Right lobe of liver (tissue), 6 donors: Measurements from ENCODE around the gene RNPEPL1. TPM values are rescaled to one million over a fixed set of nuclear protein-coding genes. Genes with fewer than 3 reads are reported as not detected.

Experiments used
- ATAC-seq, 4 donors: fragments of 200-7000 bp; cut with Tn5 transposase; one replicate each; pipeline ENCODE4 v1.9.1; 2020; ENCODE audit warnings: mild to moderate bottlenecking in 4 of 4, moderate library complexity in 4 of 4
- DNase-seq, 3 donors: peaks; one replicate each; pipeline ENCODE4 v3.0.0-alpha.2; 2020
- H3K27ac ChIP-seq, 3 donors: fragments of 200-600 bp; one replicate each; pipeline ENCODE4 v1.8.0; 2022
- H3K27me3 ChIP-seq, 2 donors: fragments of 200-600 bp; one replicate each; pipeline ENCODE4 v1.8.0; 2022
- H3K36me3 ChIP-seq, 4 donors: fragments of 200-600 bp; sonication (generic) in 1 of 4; one replicate each; pipeline versions ENCODE4 v1.5.1 to v1.8.0; 2017 to 2022; ENCODE audit warnings: control low read depth in 1 of 4
- H3K4me1 ChIP-seq, 4 donors: fragments of 200-600 bp; sonication (generic) in 1 of 4; one replicate each; pipeline versions ENCODE4 v1.5.1 to v1.8.0; 2017 to 2022; ENCODE audit warnings: control low read depth in 1 of 4
- H3K4me3 ChIP-seq, 3 donors: fragments of 200-600 bp; one replicate each; pipeline ENCODE4 v1.8.0; 2022
- H3K9me3 ChIP-seq, 4 donors: fragments of 200-600 bp; sonication (generic) in 1 of 4; one replicate each; pipeline versions ENCODE4 v1.5.1 to v1.8.0; 2017 to 2022; ENCODE audit warnings: control low read depth in 1 of 4
- POLR2A ChIP-seq: fragments of 450-650 bp; IDR thresholded peaks from one replicate; pipeline ENCODE4 v1.6.1; 2017; ENCODE audit warnings: antibody characterized with exemption, mild to moderate bottlenecking
- WGBS: methylation state at CpG from one replicate; pipeline ENCODE4 v1.1.6; 2018; ENCODE audit warnings: low coverage, low lambda C conversion rate; ENCODE audit not compliant: insufficient coverage; ENCODE audit errors: missing lambda C conversion rate; 5-methylcytosine and 5-hydroxymethylcytosine counted together
- intact Hi-C, 2 donors: fragments of 100-400 bp; cut with DNase I; formaldehyde crosslinking; loops; one replicate each; pipeline versions ENCODE4 v1.11.2 to v1.14.1; 2022
- total RNA-seq, 6 experiments: library from RNA; depleted of rRNA in 2 of 6; stranded (reverse); fragments of >200 nt in 2 of 6; fragmentation: NEBNext Ultra II Directional in 3 of 6; extraction: Animal tissue kit (Norgen Biotek cat#: 25700) in 3 of 6; gene quantifications; one replicate each; pipeline versions ENCODE4 v1.1.0 to v1.2.4, GENCODE V29; 2016 to 2023
- TF ChIP-seq, protein P1 (sequence below), 4 donors: fragments of 200-600 bp in 3 of 4; fragments of 450-650 bp in 1 of 4; IDR thresholded peaks; one replicate each; pipeline versions ENCODE4 v1.5.1 to v1.8.0; 2016 to 2022; ENCODE audit warnings: antibody characterized with exemption in 4 of 4, mild to moderate bottlenecking in 2 of 4
- donor health status: DM: no; HTN: yes; CAD: no.
- donor health status: DM: no; HTN: no; CAD: no.
- donor health status: DM: no; HTN: no; CAD: no.
- donor health status: DM: no; HTN: yes; CAD: no.
- donor health status: DM: no; HTN: yes; CAD: no.

The RNPEPL1 gene
- total RNA-seq, 6 experiments from 2014 or later: 24.7 to 105 (median 31.0) TPM

GRCh38 chr2:240583774-240584173 lies 15.5 kb downstream of the RNPEPL1 start:
- ATAC-seq: no peak
- intact Hi-C loops: no loop called here
- H3K36me3 ChIP-seq: no peaks in the 10 kb centered on the region
- no peaks in the 10 kb centered on the region for H3K9me3 ChIP-seq
- no peak for TF ChIP-seq POLR2A
- TF ChIP-seq, protein P1, sequence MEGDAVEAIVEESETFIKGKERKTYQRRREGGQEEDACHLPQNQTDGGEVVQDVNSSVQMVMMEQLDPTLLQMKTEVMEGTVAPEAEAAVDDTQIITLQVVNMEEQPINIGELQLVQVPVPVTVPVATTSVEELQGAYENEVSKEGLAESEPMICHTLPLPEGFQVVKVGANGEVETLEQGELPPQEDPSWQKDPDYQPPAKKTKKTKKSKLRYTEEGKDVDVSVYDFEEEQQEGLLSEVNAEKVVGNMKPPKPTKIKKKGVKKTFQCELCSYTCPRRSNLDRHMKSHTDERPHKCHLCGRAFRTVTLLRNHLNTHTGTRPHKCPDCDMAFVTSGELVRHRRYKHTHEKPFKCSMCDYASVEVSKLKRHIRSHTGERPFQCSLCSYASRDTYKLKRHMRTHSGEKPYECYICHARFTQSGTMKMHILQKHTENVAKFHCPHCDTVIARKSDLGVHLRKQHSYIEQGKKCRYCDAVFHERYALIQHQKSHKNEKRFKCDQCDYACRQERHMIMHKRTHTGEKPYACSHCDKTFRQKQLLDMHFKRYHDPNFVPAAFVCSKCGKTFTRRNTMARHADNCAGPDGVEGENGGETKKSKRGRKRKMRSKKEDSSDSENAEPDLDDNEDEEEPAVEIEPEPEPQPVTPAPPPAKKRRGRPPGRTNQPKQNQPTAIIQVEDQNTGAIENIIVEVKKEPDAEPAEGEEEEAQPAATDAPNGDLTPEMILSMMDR (IDR thresholded peaks at IDR 0.05): no peak
- no peaks in the 10 kb centered on the region for H3K27me3 ChIP-seq
- no peak overlapping the region for H3K27ac ChIP-seq
- no CpG with 5 or more reads among the region's 4 CpGs for WGBS
- no peak for DNase-seq
- H3K4me3 ChIP-seq: no peak overlapping the region
- H3K4me1 ChIP-seq: peaks cover 0 to 43% (median 20%) of the 10 kb centered on the region in 4 donors

DNA sequence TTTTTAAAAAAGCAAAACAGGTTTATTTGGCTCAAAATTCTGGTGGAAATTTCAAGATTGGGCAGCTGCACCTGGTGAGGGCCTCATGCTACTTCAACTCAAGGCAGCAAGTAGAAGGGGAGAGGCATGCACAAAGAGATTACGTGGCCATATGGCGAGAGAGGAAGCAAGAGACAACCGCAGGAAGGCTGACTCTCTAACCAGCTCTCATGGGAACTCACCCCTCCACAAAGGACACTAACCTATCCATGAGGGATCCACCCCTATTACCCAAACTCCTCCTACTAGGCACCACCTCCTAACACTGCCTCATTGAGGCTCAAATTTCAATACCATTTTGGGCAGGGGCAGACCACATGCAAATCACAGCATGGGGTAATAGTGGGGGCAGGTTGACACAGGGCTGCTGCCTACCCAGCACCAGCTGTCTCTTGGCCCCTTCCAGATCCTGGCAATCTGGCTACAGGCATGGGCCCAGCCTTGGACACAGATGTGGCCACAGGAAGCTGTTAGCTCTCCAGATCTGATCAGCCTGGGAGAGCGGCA lies 16.3 kb downstream of the RNPEPL1 start:
- peak in 2 of 3 donors; percentile 14 to 15 for DNase-seq
- no peak for ATAC-seq
- H3K4me3 ChIP-seq: no peak overlapping the region
- no peaks in the 10 kb centered on the region for H3K9me3 ChIP-seq
- 80% methylated on average over 1 of the region's 4 CpGs for WGBS
- H3K4me1 ChIP-seq: peaks cover 0 to 35% (median 17%) of the 10 kb centered on the region in 4 donors
- no peaks in the 10 kb centered on the region for H3K27me3 ChIP-seq
- intact Hi-C loops: no loop called here
- no peak overlapping the region for H3K27ac ChIP-seq
- no peaks in the 10 kb centered on the region for H3K36me3 ChIP-seq
- TF ChIP-seq, protein P1 (IDR thresholded peaks at IDR 0.05): no peak
- no peak for TF ChIP-seq POLR2A

DNA sequence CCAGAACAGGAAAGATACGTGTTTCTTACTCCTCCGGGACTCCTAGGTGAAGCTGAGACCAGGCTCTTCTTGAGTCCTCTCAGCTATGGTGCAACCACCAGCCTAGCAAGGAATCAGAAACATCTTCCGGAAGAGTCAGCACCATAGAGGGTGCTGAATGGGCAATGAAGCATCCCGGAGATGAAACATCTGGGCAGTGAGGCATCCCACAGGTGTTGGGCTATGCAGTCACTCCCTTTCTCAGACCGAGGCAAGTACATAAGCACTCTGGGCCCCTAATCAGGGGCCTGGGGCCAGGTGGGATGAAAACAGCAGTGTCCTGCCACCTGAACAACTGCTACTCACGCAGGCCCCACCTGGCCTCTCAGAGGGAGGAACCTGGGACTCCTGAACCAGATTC lies 16.8 kb downstream of the RNPEPL1 start:
- Histone ChIP-seq H3K27me3 (no peaks in the 10 kb centered on the region), H3K4me1 (peaks cover 0 to 36% (median 14%) of the 10 kb centered on the region in 4 donors), H3K36me3 (no peaks in the 10 kb centered on the region), H3K27ac (no peak overlapping the region), H3K9me3 (no peaks in the 10 kb centered on the region), H3K4me3 (peak overlapping the region; percentile 94 to 99 (median 97))
- 78% methylated on average over 4 of the region's 6 CpGs for WGBS
- no peak for DNase-seq
- intact Hi-C loops: no loop called here
- no peak for TF ChIP-seq POLR2A
- TF ChIP-seq, protein P1 (IDR thresholded peaks at IDR 0.05): no peak
- no peak for ATAC-seq

DNA sequence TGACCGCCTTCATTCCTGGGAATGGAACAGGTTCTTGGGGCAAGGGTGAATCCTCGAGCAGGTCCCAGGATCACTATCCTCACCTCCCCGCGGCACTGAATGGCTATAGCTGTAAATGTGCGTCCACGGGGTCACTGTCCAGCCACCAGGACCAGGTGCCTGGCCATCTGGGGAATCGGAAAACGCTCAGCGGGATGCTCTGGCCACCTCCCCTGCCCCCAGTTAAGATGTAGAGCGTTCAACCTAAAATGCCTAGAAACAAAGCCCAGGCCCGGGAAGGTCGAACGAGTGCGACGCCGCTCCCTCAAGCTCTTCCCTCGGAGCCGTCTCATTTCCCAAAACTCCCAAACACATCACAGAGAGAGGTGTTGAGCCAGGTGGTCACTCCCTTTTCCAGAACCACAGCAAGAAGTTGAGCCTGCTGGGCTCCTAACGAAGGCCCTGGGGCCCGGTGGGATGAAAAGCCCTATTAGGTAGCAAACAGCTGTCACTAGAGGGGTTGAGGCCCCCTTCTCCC lies 17.5 kb downstream of the RNPEPL1 start:
- DNase-seq: peak in 2 of 3 donors; percentile 21 to 48
- intact Hi-C loops: no loop called here
- H3K4me1 ChIP-seq: peaks cover 0 to 30% (median 11%) of the 10 kb centered on the region in 4 donors

More for the DNA sequence above, 17.5 kb downstream of the RNPEPL1 start:
- no peak for TF ChIP-seq POLR2A
- TF ChIP-seq, protein P1 (IDR thresholded peaks at IDR 0.05): no peak
- Histone ChIP-seq H3K36me3 (peaks cover 0 to under 1% (median 0%) of the 10 kb centered on the region in 4 donors), H3K27me3 (no peaks in the 10 kb centered on the region), H3K9me3 (no peaks in the 10 kb centered on the region), H3K27ac (peak overlapping the region; percentile 93 to 97 (median 96)), H3K4me3 (peak overlapping the region; percentile 94 to 99 (median 97))
- ATAC-seq: no peak
- 1% methylated on average over 14 of the region's 20 CpGs for WGBS
